Measurements from ENCODE around the gene FAM13B.

Gene FAM13B

DNA sequence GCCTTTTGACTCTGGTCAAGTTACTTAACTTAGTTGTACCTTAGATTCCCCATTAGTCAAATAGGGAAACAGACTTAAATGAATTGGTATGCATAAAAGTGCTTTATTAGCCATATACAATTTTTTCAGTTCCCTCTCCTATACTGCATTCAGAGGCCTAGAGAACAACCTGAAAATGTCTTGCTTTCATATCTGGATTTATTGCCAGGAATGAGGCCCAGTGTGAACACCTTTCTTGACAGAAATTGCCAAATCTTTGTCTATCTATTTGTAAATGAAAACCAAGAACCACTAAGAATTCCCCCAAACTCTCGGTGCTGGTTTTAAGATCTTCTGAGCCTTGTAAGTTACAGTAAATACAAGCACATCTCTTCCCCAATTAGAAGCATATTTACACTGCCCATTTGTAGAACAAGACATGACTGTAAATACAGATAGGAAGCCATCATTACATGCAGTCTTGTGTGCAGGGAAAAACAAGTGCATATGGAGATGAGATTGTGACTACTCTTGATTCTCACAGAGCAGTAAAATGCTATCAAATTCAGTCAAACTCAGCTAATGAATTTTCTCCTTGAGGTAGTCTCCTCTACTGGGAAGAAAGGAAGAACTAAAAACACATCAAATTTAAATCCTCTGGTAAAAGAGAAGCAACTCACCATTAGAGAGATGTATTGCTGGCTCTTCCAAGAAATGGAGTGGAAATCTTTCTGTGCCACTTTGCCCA is 5.2 kb upstream of the FAM13B start:
- DNase-seq = no peak
- H2BK120ac ChIP-seq (ENCODE audit: insufficient read depth, low read length, poor library complexity) = no peak overlapping the region
- H2AK5ac ChIP-seq (ENCODE audit: low read length) = no peak overlapping the region
- H4K8ac ChIP-seq (ENCODE audit: low read depth, low read length) = no peak overlapping the region
- no CpG with 5 or more reads among the region's 1 CpG for WGBS (ENCODE audit: extremely low coverage, insufficient coverage, insufficient read length)
- no peak overlapping the region for H3K23ac ChIP-seq (ENCODE audit: low read length)
- H3K27ac ChIP-seq (ENCODE audit: low read depth, low read length) = no peak overlapping the region
- no peaks in the 10 kb centered on the region for H3K27me3 ChIP-seq (ENCODE audit: insufficient read depth, low read length)
- H3K4me1 ChIP-seq (ENCODE audit: control insufficient read depth in 1 of 2, insufficient read depth in 2 of 2, low read length in 2 of 2) = peaks cover 0 to 2% of the 10 kb centered on the region in 2 experiments
- no peak overlapping the region for H2AFZ ChIP-seq (ENCODE audit: insufficient read depth, low read length, poor library complexity)
- H3K79me2 ChIP-seq (ENCODE audit: control insufficient read depth, insufficient read depth, low read length, poor library complexity) = no peaks in the 10 kb centered on the region
- H2BK12ac ChIP-seq (ENCODE audit: low read length) = no peak overlapping the region
- H3K9ac ChIP-seq (ENCODE audit: low read length) = no peak overlapping the region
- no peaks in the 10 kb centered on the region for H3K9me3 ChIP-seq (ENCODE audit: insufficient read depth, low read depth, low read length)
- H3K4ac ChIP-seq (ENCODE audit: low read depth, low read length) = no peak overlapping the region
- no peak overlapping the region for H4K12ac ChIP-seq (ENCODE audit: low read depth, low read length)
- no peak overlapping the region for H3K4me2 ChIP-seq (ENCODE audit: low read length)
- no peak overlapping the region for H3K14ac ChIP-seq (ENCODE audit: low read length)
- peaks cover 5% of the 10 kb centered on the region for H3K79me1 ChIP-seq (ENCODE audit: low read length)
- no peak overlapping the region for H3K18ac ChIP-seq (ENCODE audit: low read length)
- H4K91ac ChIP-seq (ENCODE audit: low read depth, low read length) = no peak overlapping the region
- H3K4me3 ChIP-seq (ENCODE audit: low read depth, low read length) = no peak overlapping the region
- H3K36me3 ChIP-seq (ENCODE audit: control insufficient read depth in 1 of 2, insufficient read depth in 2 of 2, low read length in 2 of 2) = no peaks in the 10 kb centered on the region
- H2BK5ac ChIP-seq (ENCODE audit: low read depth, low read length, poor library complexity) = no peak overlapping the region

DNA sequence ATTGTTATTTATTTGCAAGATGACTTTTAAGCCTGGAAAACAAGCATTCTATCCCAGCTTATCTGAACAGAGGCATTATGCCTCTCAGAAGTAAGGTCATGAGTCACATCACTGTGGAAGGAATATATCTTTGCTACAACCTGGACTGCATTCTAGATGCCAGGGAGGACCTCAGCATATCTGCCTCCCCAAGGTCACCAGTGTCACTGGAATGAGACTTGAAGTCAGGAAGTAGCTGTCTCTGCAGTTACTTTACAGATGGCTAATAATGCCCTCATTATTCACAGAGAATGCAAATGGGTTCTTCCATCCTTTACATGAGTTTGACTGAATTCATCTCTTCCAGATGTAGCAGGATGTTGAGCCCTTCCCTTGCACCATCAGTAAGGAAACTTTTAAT is 4.4 kb upstream of the FAM13B start:
- Histone ChIP-seq H3K79me2 (ENCODE audit: control insufficient read depth, insufficient read depth, low read length, poor library complexity) (peaks cover 3% of the 10 kb centered on the region), H3K36me3 (ENCODE audit: control insufficient read depth in 1 of 2, insufficient read depth in 2 of 2, low read length in 2 of 2) (no peaks in the 10 kb centered on the region), H2AFZ (ENCODE audit: insufficient read depth, low read length, poor library complexity) (no peak overlapping the region), H4K12ac (ENCODE audit: low read depth, low read length) (no peak overlapping the region), H3K4me1 (ENCODE audit: control insufficient read depth in 1 of 2, insufficient read depth in 2 of 2, low read length in 2 of 2) (peaks cover 0 to 2% of the 10 kb centered on the region in 2 experiments), H4K91ac (ENCODE audit: low read depth, low read length) (no peak overlapping the region), H3K4me3 (ENCODE audit: low read depth, low read length) (no peak overlapping the region), H3K9ac (ENCODE audit: low read length) (no peak overlapping the region), H2BK12ac (ENCODE audit: low read length) (no peak overlapping the region), H3K9me3 (ENCODE audit: insufficient read depth, low read depth, low read length) (no peaks in the 10 kb centered on the region), H2BK120ac (ENCODE audit: insufficient read depth, low read length, poor library complexity) (no peak overlapping the region), H3K23ac (ENCODE audit: low read length) (no peak overlapping the region), H3K14ac (ENCODE audit: low read length) (no peak overlapping the region), H3K79me1 (ENCODE audit: low read length) (peaks cover 11% of the 10 kb centered on the region), H3K4ac (ENCODE audit: low read depth, low read length) (no peak overlapping the region), H3K27me3 (ENCODE audit: insufficient read depth, low read length) (no peaks in the 10 kb centered on the region), H3K27ac (ENCODE audit: low read depth, low read length) (no peak overlapping the region), H2BK5ac (ENCODE audit: low read depth, low read length, poor library complexity) (no peak overlapping the region), H2AK5ac (ENCODE audit: low read length) (no peak overlapping the region), H3K4me2 (ENCODE audit: low read length) (no peak overlapping the region), H4K8ac (ENCODE audit: low read depth, low read length) (no peak overlapping the region), H3K18ac (ENCODE audit: low read length) (no peak overlapping the region)
- no peak for DNase-seq

DNA sequence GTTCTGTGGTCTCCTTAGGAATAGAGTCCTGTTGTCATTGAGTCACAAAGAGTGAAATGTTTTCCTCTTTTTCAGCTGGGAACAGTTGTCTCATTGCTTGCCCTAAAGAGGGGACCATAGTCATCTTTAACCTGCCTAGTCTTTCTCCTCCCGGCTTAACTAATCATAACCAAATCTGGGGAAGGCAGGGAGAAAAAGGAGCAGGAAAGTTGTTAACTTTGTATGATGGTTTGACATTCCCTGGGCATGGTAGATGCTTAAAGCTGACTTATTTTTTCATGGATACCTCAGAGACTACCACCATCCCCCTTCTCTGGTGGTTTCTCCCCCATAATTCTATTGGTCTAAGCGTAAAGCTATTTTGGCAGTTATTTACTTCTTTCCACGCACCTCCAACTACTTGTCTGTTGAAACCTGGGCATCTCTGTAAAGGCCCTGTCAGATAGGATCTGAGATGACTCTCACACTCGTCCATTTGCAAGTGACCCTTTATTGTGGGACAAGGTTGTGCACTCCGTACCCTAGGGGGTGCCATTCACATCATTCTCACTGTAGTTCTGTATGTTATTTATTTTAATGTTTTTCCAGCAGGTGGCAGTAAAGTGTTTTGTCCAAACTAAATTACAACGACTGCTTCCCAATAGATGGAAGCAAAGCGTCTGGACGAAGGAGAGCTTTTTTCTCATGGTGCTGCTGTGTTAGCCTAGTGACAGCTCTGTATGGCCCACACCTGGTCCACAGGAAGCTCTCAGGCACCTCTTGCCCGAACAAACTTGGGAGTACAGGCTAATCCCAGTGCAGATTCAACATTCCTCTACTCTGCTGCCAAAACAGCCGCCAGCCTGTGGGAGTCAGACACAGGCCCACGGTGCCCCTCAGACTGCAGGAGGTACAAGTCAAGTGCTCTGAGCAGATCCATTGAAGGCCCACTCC is 3.0 kb upstream of the FAM13B start:
- H3K9ac ChIP-seq (ENCODE audit: low read length) = no peak overlapping the region
- no peak overlapping the region for H4K8ac ChIP-seq (ENCODE audit: low read depth, low read length)
- H2BK5ac ChIP-seq (ENCODE audit: low read depth, low read length, poor library complexity) = no peak overlapping the region
- no peaks in the 10 kb centered on the region for H3K36me3 ChIP-seq (ENCODE audit: control insufficient read depth in 1 of 2, insufficient read depth in 2 of 2, low read length in 2 of 2)
- H3K23ac ChIP-seq (ENCODE audit: low read length) = no peak overlapping the region
- no peak overlapping the region for H3K4me2 ChIP-seq (ENCODE audit: low read length)
- H3K79me2 ChIP-seq (ENCODE audit: control insufficient read depth, insufficient read depth, low read length, poor library complexity) = peaks cover 8% of the 10 kb centered on the region
- no peaks in the 10 kb centered on the region for H3K9me3 ChIP-seq (ENCODE audit: insufficient read depth, low read depth, low read length)
- H3K4me1 ChIP-seq (ENCODE audit: control insufficient read depth in 1 of 2, insufficient read depth in 2 of 2, low read length in 2 of 2) = peaks cover 0 to 3% of the 10 kb centered on the region in 2 experiments
- no peak overlapping the region for H2BK120ac ChIP-seq (ENCODE audit: insufficient read depth, low read length, poor library complexity)
- DNase-seq = peak; percentile 82 to 98
- no peaks in the 10 kb centered on the region for H3K27me3 ChIP-seq (ENCODE audit: insufficient read depth, low read length)
- no peak overlapping the region for H3K4me3 ChIP-seq (ENCODE audit: low read depth, low read length)
- H3K18ac ChIP-seq (ENCODE audit: low read length) = no peak overlapping the region
- H4K91ac ChIP-seq (ENCODE audit: low read depth, low read length) = no peak overlapping the region
- peak overlapping the region; percentile 79 for H2AFZ ChIP-seq (ENCODE audit: insufficient read depth, low read length, poor library complexity)
- H3K4ac ChIP-seq (ENCODE audit: low read depth, low read length) = no peak overlapping the region
- H3K79me1 ChIP-seq (ENCODE audit: low read length) = peaks cover 12% of the 10 kb centered on the region
- no CpG with 5 or more reads among the region's 11 CpGs for WGBS (ENCODE audit: extremely low coverage, insufficient coverage, insufficient read length)
- no peak overlapping the region for H3K14ac ChIP-seq (ENCODE audit: low read length)
- no peak overlapping the region for H2AK5ac ChIP-seq (ENCODE audit: low read length)
- H3K27ac ChIP-seq (ENCODE audit: low read depth, low read length) = no peak overlapping the region
- H4K12ac ChIP-seq (ENCODE audit: low read depth, low read length) = no peak overlapping the region
- H2BK12ac ChIP-seq (ENCODE audit: low read length) = no peak overlapping the region

DNA sequence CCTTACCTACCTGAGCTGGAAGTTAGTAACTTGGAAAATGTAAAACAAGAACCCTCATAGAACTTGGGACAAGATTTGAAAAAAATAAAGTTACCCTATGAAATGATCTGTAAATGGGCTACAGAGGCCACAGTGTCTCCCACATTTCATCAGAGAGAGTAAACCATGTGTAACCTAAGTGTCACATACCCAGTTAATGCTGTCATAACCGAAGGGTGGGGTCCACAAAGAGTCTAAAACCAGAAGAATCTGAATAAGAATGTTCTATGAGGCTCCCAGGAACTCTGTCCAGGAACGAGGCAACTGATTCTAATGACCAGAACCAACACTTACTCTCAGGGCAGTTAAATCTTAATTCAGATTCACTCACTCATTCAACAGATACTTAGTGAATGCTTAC is 1.0 kb upstream of the FAM13B start:
- Histone ChIP-seq H3K4me2 (ENCODE audit: low read length) (peak overlapping the region; percentile 68), H2AK5ac (ENCODE audit: low read length) (no peak overlapping the region), H2BK5ac (ENCODE audit: low read depth, low read length, poor library complexity) (no peak overlapping the region), H3K4ac (ENCODE audit: low read depth, low read length) (no peak overlapping the region), H3K18ac (ENCODE audit: low read length) (no peak overlapping the region), H4K8ac (ENCODE audit: low read depth, low read length) (no peak overlapping the region), H4K12ac (ENCODE audit: low read depth, low read length) (no peak overlapping the region), H3K79me1 (ENCODE audit: low read length) (peaks cover 12% of the 10 kb centered on the region), H3K4me3 (ENCODE audit: low read depth, low read length) (no peak overlapping the region), H3K9ac (ENCODE audit: low read length) (no peak overlapping the region), H3K4me1 (ENCODE audit: control insufficient read depth in 1 of 2, insufficient read depth in 2 of 2, low read length in 2 of 2) (peaks cover 0 to 3% of the 10 kb centered on the region in 2 experiments), H2AFZ (ENCODE audit: insufficient read depth, low read length, poor library complexity) (no peak overlapping the region), H2BK12ac (ENCODE audit: low read length) (no peak overlapping the region), H4K91ac (ENCODE audit: low read depth, low read length) (peak overlapping the region; percentile 61), H3K27ac (ENCODE audit: low read depth, low read length) (no peak overlapping the region), H3K27me3 (ENCODE audit: insufficient read depth, low read length) (no peaks in the 10 kb centered on the region), H3K79me2 (ENCODE audit: control insufficient read depth, insufficient read depth, low read length, poor library complexity) (peaks cover 14% of the 10 kb centered on the region), H3K14ac (ENCODE audit: low read length) (no peak overlapping the region), H3K36me3 (ENCODE audit: control insufficient read depth in 1 of 2, insufficient read depth in 2 of 2, low read length in 2 of 2) (no peaks in the 10 kb centered on the region), H3K9me3 (ENCODE audit: insufficient read depth, low read depth, low read length) (no peaks in the 10 kb centered on the region), H3K23ac (ENCODE audit: low read length) (no peak overlapping the region), H2BK120ac (ENCODE audit: insufficient read depth, low read length, poor library complexity) (no peak overlapping the region)
- WGBS (ENCODE audit: extremely low coverage, insufficient coverage, insufficient read length) = no CpG with 5 or more reads among the region's 2 CpGs
- peak in 1 of 2 donors; percentile 44 for DNase-seq
